Measurements from ENCODE around the gene NCKAP1. TPM values are rescaled to one million over a fixed set of nuclear protein-coding genes. Genes with fewer than 3 reads are reported as not detected.

NCKAP1 gene
- total and polyA plus RNA-seq, 2 donors (not counting 3 experiments of a cell fraction or from before 2014, with no cell fraction given): 49.4 to 130 TPM

DNA sequence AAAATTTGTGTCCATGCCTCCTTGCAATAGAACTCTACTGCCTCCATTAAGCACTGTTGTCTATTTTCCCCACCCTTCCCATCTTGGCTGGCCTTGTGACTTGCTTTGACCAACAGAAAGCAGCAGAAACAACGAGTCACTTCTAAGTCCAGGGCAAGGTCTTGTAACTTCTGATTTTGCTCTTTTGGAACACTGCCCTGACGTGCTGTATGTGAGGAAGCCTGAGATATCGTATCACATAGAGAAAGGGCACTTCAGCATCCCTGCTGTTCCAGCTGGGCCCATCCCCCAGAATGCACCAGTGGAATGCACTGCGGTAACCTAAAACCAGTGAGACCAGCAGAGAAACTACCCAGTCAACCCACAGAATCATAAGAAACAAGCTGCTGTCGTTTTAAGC lies 28.1 kb downstream of the NCKAP1 start:
- Histone ChIP-seq H3K9me3 (replicated peaks; ENCODE audit: control insufficient read depth, insufficient read depth, low read length) (no peaks in the 10 kb centered on the region), H3K27ac (ENCODE audit: insufficient read depth, low read depth, low read length) (no peak overlapping the region), H3K9ac (replicated peaks; ENCODE audit: extremely low read depth, insufficient read depth, low read length) (no peak overlapping the region), H3K79me2 (ENCODE audit: control insufficient read depth, insufficient read depth, low read length) (peaks cover 99% of the 10 kb centered on the region), H3K4me1 (ENCODE audit: control insufficient read depth, extremely low read depth, insufficient read depth, low read length) (no peaks in the 10 kb centered on the region), H2AFZ (ENCODE audit: low read depth, low read length) (no peak overlapping the region), H3K9me1 (replicated peaks; ENCODE audit: control insufficient read depth, extremely low read depth, insufficient read depth, low read length) (peaks cover 3% of the 10 kb centered on the region), H3K36me3 (ENCODE audit: control insufficient read depth in 2 of 2, extremely low read depth in 1 of 2, insufficient read depth in 2 of 2, low read length in 2 of 2) (no peaks in the 10 kb centered on the region), H3K4me2 (ENCODE audit: insufficient read depth, low read length) (no peak overlapping the region), H3K27me3 (ENCODE audit: control insufficient read depth in 2 of 2, insufficient read depth in 2 of 2, low read length in 2 of 2) (no peaks in the 10 kb centered on the region), H3K4me3 (replicated peaks in 1 of 3; ENCODE audit: insufficient read depth in 1 of 3, low read depth in 1 of 3, low read length in 3 of 3) (no peak overlapping the region), H4K20me1 (replicated peaks; ENCODE audit: control insufficient read depth, extremely low read depth, insufficient read depth, low read length) (peaks cover 14% of the 10 kb centered on the region)
- peak; percentile 24 for DNase-seq (ENCODE audit: low read depth, low spot score)
- ChIA-PET POLR2A (no interaction called here), CTCF (interaction anchor here (0.8 kb wide), 1 partner anchor 14 kb away, joined by 3 read pairs; no protein-coding TSS in a partner anchor)
- FAIRE-seq: no peak
- intact Hi-C loops (cut with micrococcal nuclease): no loop called here
- dilution Hi-C loops (cut with MboI; ENCODE audit: extremely low pct_ligation_motif_present, low sequenced_read_pairs): no loop called here
- TF ChIP-seq GATA2 (IDR thresholded peaks at IDR 0.05; ENCODE audit: insufficient read depth, insufficient read length, low read depth, low read length) (no peak), POLR2A (IDR thresholded peaks at IDR 0.05; ENCODE audit: low read depth, low read length) (no peak), JUN (IDR thresholded peaks at IDR 0.05; ENCODE audit: borderline replicate concordance, insufficient read depth, insufficient read length, low read depth) (no peak), FOS (IDR thresholded peaks at IDR 0.05; ENCODE audit: borderline replicate concordance, insufficient read depth, low read length) (no peak), EZH2 (IDR thresholded peaks at IDR 0.05; ENCODE audit: borderline replicate concordance, low read depth, low read length, severe bottlenecking) (no peak), POLR2AphosphoS5 (IDR thresholded peaks at IDR 0.05; ENCODE audit: insufficient read depth, low read depth, low read length) (no peak), MYC (IDR thresholded peaks at IDR 0.05; ENCODE audit: low read depth, low read length) (no peak)
- TF ChIP-seq, protein P1, sequence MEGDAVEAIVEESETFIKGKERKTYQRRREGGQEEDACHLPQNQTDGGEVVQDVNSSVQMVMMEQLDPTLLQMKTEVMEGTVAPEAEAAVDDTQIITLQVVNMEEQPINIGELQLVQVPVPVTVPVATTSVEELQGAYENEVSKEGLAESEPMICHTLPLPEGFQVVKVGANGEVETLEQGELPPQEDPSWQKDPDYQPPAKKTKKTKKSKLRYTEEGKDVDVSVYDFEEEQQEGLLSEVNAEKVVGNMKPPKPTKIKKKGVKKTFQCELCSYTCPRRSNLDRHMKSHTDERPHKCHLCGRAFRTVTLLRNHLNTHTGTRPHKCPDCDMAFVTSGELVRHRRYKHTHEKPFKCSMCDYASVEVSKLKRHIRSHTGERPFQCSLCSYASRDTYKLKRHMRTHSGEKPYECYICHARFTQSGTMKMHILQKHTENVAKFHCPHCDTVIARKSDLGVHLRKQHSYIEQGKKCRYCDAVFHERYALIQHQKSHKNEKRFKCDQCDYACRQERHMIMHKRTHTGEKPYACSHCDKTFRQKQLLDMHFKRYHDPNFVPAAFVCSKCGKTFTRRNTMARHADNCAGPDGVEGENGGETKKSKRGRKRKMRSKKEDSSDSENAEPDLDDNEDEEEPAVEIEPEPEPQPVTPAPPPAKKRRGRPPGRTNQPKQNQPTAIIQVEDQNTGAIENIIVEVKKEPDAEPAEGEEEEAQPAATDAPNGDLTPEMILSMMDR (IDR thresholded peaks at IDR 0.05; ENCODE audit: extremely low read depth in 1 of 2, insufficient read depth in 1 of 2, low read depth in 1 of 2, low read length in 2 of 2): no peak
- TF ChIP-seq, protein P2, sequence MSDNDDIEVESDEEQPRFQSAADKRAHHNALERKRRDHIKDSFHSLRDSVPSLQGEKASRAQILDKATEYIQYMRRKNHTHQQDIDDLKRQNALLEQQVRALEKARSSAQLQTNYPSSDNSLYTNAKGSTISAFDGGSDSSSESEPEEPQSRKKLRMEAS (IDR thresholded peaks at IDR 0.05; ENCODE audit: insufficient read depth, insufficient read length): no peak
- no TSS peak for BruUV-seq (replicated peaks)

All from endothelial cell of umbilical vein (primary cell).